ENCODE data around the gene SGCD.

DNA sequence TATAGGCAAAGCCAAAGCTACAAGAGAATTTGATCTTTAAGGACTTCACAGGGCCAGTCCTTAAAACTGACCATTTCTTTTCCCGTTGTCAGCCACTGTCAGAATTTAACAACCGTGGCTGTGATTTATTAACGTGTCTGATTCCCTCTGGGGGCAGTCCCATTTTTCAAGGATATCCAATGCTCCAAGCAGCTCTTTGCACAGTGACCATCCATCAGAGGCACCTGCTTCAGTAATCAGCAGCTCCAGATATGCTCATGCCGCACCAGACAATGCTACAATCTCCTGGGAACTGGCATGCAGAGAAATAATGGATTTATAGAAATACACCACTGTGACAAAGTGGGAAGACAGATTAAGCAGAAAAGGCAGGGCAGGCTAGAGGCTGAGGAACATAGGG is 359.8 kb downstream of the SGCD start:
- TF ChIP-seq, protein P1, sequence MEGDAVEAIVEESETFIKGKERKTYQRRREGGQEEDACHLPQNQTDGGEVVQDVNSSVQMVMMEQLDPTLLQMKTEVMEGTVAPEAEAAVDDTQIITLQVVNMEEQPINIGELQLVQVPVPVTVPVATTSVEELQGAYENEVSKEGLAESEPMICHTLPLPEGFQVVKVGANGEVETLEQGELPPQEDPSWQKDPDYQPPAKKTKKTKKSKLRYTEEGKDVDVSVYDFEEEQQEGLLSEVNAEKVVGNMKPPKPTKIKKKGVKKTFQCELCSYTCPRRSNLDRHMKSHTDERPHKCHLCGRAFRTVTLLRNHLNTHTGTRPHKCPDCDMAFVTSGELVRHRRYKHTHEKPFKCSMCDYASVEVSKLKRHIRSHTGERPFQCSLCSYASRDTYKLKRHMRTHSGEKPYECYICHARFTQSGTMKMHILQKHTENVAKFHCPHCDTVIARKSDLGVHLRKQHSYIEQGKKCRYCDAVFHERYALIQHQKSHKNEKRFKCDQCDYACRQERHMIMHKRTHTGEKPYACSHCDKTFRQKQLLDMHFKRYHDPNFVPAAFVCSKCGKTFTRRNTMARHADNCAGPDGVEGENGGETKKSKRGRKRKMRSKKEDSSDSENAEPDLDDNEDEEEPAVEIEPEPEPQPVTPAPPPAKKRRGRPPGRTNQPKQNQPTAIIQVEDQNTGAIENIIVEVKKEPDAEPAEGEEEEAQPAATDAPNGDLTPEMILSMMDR (IDR thresholded peaks at IDR 0.05) = no peak
- TF ChIP-seq POLR2A (IDR thresholded peaks at IDR 0.05) = no peak
